Endodermal cell (in vitro differentiated cells): Measurements from ENCODE around the gene DNM2. TPM values are rescaled to one million over a fixed set of nuclear protein-coding genes. Genes with fewer than 3 reads are reported as not detected.
A peak's percentile ranks its signal among the peaks of the same experiment; 100 is the strongest.

Experiments used
- DNase-seq: peaks from one replicate; pipeline ENCODE4 v3.0.0-alpha.2; 2017
- H3K27ac ChIP-seq: 2 replicates; pipeline ENCODE4 v1.5.1; 2013; ENCODE audit warnings: mild to moderate bottlenecking, low read depth, low read length, moderate library complexity
- H3K27me3 ChIP-seq: 2 replicates; pipeline ENCODE4 v1.6.1; 2013; ENCODE audit warnings: mild to moderate bottlenecking, low read length, moderate library complexity; ENCODE audit not compliant: insufficient read depth, control insufficient read depth, poor library complexity, severe bottlenecking
- H3K36me3 ChIP-seq: 2 replicates; pipeline ENCODE4 v1.7.0; 2013; ENCODE audit warnings: mild to moderate bottlenecking, low read length, moderate library complexity; ENCODE audit not compliant: control insufficient read depth, insufficient read depth
- H3K4me1 ChIP-seq: one replicate; pipeline ENCODE4 v1.7.0; 2013; ENCODE audit warnings: low read length; ENCODE audit not compliant: control insufficient read depth, insufficient read depth
- H3K4me3 ChIP-seq: 2 replicates; pipeline ENCODE4 v1.5.1; 2013; ENCODE audit warnings: mild to moderate bottlenecking, low read length, moderate library complexity
- H3K9ac ChIP-seq: 2 replicates; pipeline ENCODE4 v1.6.1; 2013; ENCODE audit warnings: mild to moderate bottlenecking, low read length, moderate library complexity; ENCODE audit not compliant: poor library complexity, severe bottlenecking; ENCODE audit errors: extremely low read depth
- H3K9me3 ChIP-seq: 2 replicates; pipeline ENCODE4 v1.6.1; 2013; ENCODE audit warnings: mild to moderate bottlenecking, low read length, moderate library complexity; ENCODE audit not compliant: control insufficient read depth
- H3K27ac Mint-ChIP-seq: 2 replicates; pipeline ENCODE4 v1.8.0; 2020; ENCODE audit warnings: mixed read lengths
- H3K27me3 Mint-ChIP-seq: 2 replicates; pipeline ENCODE4 v1.8.0; 2021; ENCODE audit warnings: mild to moderate bottlenecking, mixed read lengths; ENCODE audit not compliant: insufficient read depth
- H3K36me3 Mint-ChIP-seq: 2 replicates; pipeline ENCODE4 v1.8.0; 2020; ENCODE audit warnings: low read depth, mixed read lengths
- H3K4me1 Mint-ChIP-seq: 2 replicates; pipeline ENCODE4 v1.8.0; 2020; ENCODE audit warnings: mixed read lengths
- H3K4me3 Mint-ChIP-seq: 2 replicates; pipeline ENCODE4 v1.8.0; 2020; ENCODE audit warnings: mild to moderate bottlenecking, moderate library complexity, mixed read lengths
- H3K9me3 Mint-ChIP-seq: 2 replicates; pipeline ENCODE4 v1.8.0; 2020; ENCODE audit warnings: mild to moderate bottlenecking, mixed read lengths
- CTCF ChIP-seq: fragments of 200-600 bp; sonication (generic); conservative IDR thresholded peaks from 2 replicates; pipeline ENCODE4 v1.5.0; 2021; ENCODE audit warnings: antibody characterized with exemption, mild to moderate bottlenecking
- WGBS, 2 experiments: methylation state at CpG; one replicate each; pipeline versions ENCODE4 v1.1.5 to v1.1.7; 2013; ENCODE audit warnings: missing lambda C conversion rate in 2 of 2, mixed read lengths in 1 of 2; ENCODE audit not compliant: insufficient coverage in 1 of 2, insufficient read length in 1 of 2; 5-methylcytosine and 5-hydroxymethylcytosine counted together
- total RNA-seq, 2 donors: library from RNA; stranded (reverse); fragmentation: NEBNext Ultra II Directional in 1 of 2; extraction: Animal tissue kit (Norgen Biotek cat#: 25700) in 1 of 2; gene quantifications; 2 replicates in 1 of 2; 3 replicates in 1 of 2; pipeline ENCODE4 v1.2.1, GENCODE V29; 2021

DNM2 gene
- total RNA-seq, 2 donors from 2014 or later, result 118 to 136 TPM

GRCh38 chr19:10863107-10863717 is 145.3 kb downstream of the DNM2 start:
- no peaks in the 10 kb centered on the region for H3K27me3 Mint-ChIP-seq
- Histone ChIP-seq H3K27ac (no peak overlapping the region), H3K27me3 (no peaks in the 10 kb centered on the region), H3K36me3 (no peaks in the 10 kb centered on the region), H3K4me1 (no peaks in the 10 kb centered on the region), H3K9ac (no peak overlapping the region), H3K9me3 (no peaks in the 10 kb centered on the region), H3K4me3 (no peak overlapping the region)
- no peak overlapping the region for H3K4me3 Mint-ChIP-seq
- DNase-seq, result peak; percentile 64
- H3K4me1 Mint-ChIP-seq, result peaks cover 11% of the 10 kb centered on the region
- no peaks in the 10 kb centered on the region for H3K9me3 Mint-ChIP-seq
- TF ChIP-seq CTCF, result no peak
- peak overlapping the region; percentile 79 for H3K27ac Mint-ChIP-seq
- no peaks in the 10 kb centered on the region for H3K36me3 Mint-ChIP-seq
- 81 to 85% methylated on average over 16 to 18 of the region's 18 CpGs for WGBS, 2 experiments

GRCh38 chr19:10864538-10864899 is 146.6 kb downstream of the DNM2 start:
- no peak overlapping the region for H3K4me3 ChIP-seq
- H3K9ac ChIP-seq, result no peak overlapping the region
- Mint-ChIP-seq H3K4me1 (peaks cover 11% of the 10 kb centered on the region), H3K4me3 (no peak overlapping the region), H3K9me3 (no peaks in the 10 kb centered on the region), H3K36me3 (no peaks in the 10 kb centered on the region), H3K27ac (no peak overlapping the region), H3K27me3 (no peaks in the 10 kb centered on the region)
- DNase-seq, result peak; percentile 95
- no peaks in the 10 kb centered on the region for H3K36me3 ChIP-seq
- WGBS, 2 experiments, result 40 to 61% methylated on average over 4 to 6 of the region's 6 CpGs
- no peaks in the 10 kb centered on the region for H3K4me1 ChIP-seq
- no peaks in the 10 kb centered on the region for H3K9me3 ChIP-seq
- peak; percentile 94 for TF ChIP-seq CTCF
- no peak overlapping the region for H3K27ac ChIP-seq
- no peaks in the 10 kb centered on the region for H3K27me3 ChIP-seq

- H3K27me3 ChIP-seq, result no peaks in the 10 kb centered on the region
- H3K9me3 Mint-ChIP-seq, result no peaks in the 10 kb centered on the region
- no peaks in the 10 kb centered on the region for H3K9me3 ChIP-seq
- H3K27ac ChIP-seq, result no peak overlapping the region
- TF ChIP-seq CTCF, result no peak
- H3K4me3 Mint-ChIP-seq, result no peak overlapping the region
- H3K4me3 ChIP-seq, result no peak overlapping the region
- DNase-seq, result no peak
- H3K27me3 Mint-ChIP-seq, result no peaks in the 10 kb centered on the region
- 95 to 97% methylated on average over 6 to 10 of the region's 10 CpGs for whole genome bisulfite sequencing, 2 experiments
- no peak overlapping the region for H3K27ac Mint-ChIP-seq
- H3K4me1 ChIP-seq, result no peaks in the 10 kb centered on the region
- peaks cover 17% of the 10 kb centered on the region for H3K4me1 Mint-ChIP-seq
- H3K9ac ChIP-seq, result no peak overlapping the region
- no peaks in the 10 kb centered on the region for H3K36me3 ChIP-seq
- no peaks in the 10 kb centered on the region for H3K36me3 Mint-ChIP-seq
Observed at GRCh38 chr19:10866495-10866894, 148.6 kb downstream of the DNM2 start.
